Ammon's horn (tissue), 1 donor: ENCODE results near the gene SLX1A.
"Not testable (repeated sequence)": the region's sequence is repeated elsewhere in the genome, so short reads cannot be mapped to it uniquely, and the experiment has no call there.

Source experiments
- DNase-seq: peaks from one replicate; pipeline ENCODE4 v3.0.0-alpha.2; 2016; ENCODE audit warnings: low spot score

SLX1A gene

DNA sequence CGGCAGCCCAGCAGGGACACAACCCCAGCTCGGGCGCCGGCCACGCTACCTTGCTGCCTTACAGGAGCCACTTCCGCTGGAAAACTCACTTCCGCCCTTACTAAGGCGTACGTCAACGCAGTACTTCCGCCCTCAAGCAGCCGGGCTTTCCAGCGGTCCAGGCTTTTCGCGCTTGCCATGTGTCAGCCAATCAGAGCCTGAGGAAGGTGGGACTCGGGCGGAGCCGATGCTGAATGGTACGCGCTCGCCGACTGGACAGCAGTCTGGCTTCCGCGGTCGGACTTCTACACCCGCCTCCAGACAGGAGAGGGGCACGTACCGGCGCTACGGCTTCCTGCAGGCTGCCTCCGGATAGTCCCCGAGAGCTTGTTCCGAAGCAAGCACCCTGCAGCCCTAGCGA is at the start of gene SLX1A, which contains the start of gene BOLA2B:
Gene SLX1A, plus strand, starts transcription at position 261 of the 400 bp plus-strand sequence. CDS start 210 bp downstream, outside the sequence.
Gene BOLA2B, minus strand, starts transcription at position 52 of the 400 bp plus-strand sequence. CDS start 71 bp downstream, outside the sequence.
- DNase-seq, result not testable (repeated sequence)

DNA sequence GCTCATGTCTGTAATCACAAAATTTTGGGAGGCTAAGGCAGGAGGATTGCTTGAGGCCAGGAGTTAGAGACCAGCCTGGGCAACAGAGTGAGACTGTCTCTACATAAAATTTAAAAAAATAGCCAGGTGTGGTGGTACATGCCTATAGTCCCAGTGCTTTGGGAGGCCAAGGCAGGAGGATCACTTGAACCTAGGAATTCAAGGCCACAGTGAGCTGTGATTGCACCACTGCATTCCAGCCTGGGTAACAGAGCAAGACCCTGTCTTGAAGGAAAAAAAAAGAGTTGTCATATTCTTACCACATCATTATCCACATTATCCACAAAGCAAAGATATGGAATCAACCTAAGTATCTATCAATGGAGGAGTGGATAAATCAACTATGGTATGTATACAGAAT is 49.7 kb upstream of the SLX1A start:
- DNase-seq, result no peak

- DNase-seq, result no peak
Observed at GRCh38 chr16:30144917-30145316, 48.8 kb upstream of the SLX1A start.

GRCh38 chr16:30145657-30146056 is 48.0 kb upstream of the SLX1A start:
- no peak for DNase-seq

GRCh38 chr16:30147843-30148510 is 45.7 kb upstream of the SLX1A start:
- DNase-seq, result no peak

- DNase-seq, result no peak
Observed at GRCh38 chr16:30149250-30149930, 44.3 kb upstream of the SLX1A start.

- DNase-seq, result no peak
Observed at GRCh38 chr16:30151091-30151490, 42.6 kb upstream of the SLX1A start.

GRCh38 chr16:30152517-30152916 is 41.2 kb upstream of the SLX1A start:
- no peak for DNase-seq

- DNase-seq, result no peak
Observed at GRCh38 chr16:30155188-30155587, 38.5 kb upstream of the SLX1A start.

GRCh38 chr16:30157214-30157613 is 36.5 kb upstream of the SLX1A start:
- DNase-seq, result no peak

DNA sequence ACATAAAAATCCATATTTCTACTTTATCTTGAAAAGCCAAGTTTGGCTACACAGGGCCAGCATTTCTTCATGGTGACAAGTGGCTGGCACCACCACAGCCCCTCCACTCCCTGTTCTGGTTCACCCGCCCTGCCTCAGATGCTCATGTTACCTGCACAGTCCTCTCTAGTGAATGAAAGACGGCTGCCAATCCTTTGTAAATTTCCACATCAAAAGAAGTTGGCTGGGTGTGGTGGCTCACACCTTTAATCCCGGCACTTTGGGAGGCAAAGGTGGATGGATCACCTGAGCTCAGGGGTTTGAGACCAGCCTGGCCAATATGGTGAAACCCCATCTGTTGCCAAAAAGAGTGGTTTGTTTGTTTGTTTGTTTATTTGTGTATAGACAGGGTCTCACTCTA is 30.1 kb upstream of the SLX1A start:
- DNase-seq, result no peak

GRCh38 chr16:30166202-30166902 is 27.3 kb upstream of the SLX1A start:
- DNase-seq, result peak; percentile 72

GRCh38 chr16:30168746-30169145 is 24.9 kb upstream of the SLX1A start:
- not testable (repeated sequence) for DNase-seq

GRCh38 chr16:30169416-30169815 is 24.3 kb upstream of the SLX1A start:
- DNase-seq, result not testable (repeated sequence)

GRCh38 chr16:30170145-30170544 is 23.5 kb upstream of the SLX1A start:
- DNase-seq, result not testable (repeated sequence)

DNA sequence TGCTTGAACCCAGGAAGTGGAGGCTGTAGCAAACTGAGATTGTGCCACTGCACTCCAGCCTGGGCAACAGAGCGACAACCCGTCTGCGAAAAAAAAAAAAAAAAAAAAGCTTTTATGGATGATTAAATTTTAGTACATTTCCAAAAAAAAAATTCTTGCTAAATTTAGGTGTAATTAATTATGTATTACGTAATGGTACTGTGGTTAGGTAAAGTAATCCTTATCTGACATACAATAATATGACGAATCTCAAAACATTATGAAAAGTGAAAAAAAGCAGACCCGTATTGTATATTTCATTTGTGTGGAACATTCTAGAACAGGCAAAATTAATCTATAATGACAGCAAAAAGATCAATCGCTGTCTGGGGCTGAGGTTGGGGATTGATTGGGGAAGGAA is 20.6 kb upstream of the SLX1A start:
- no peak for DNase-seq

- DNase-seq, result not testable (repeated sequence)
Observed at GRCh38 chr16:30176876-30177275, 16.8 kb upstream of the SLX1A start.

DNA sequence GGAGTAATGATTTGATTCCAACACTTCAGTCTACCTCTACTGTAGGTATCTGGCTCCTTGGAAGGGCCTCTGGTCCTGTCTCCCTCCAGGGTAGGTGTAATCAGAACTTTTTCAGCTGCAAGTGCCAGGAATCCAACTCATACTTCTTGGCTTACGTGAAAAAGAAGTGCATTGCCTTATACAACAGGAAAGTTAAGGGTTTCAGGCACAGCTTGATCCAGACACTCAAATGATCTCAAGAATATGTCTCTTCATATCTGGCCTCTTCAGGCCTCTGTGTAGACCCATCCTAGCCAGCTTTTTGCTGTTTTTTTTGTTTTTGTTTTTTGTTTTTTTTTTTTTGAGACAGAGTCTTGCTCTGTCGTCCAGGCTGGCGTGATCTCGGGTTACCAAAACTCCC is 14.5 kb upstream of the SLX1A start:
- DNase-seq, result no peak

GRCh38 chr16:30179931-30180330 is 13.7 kb upstream of the SLX1A start:
- DNase-seq, result no peak

- DNase-seq, result no peak
Observed at GRCh38 chr16:30180741-30181140, 12.9 kb upstream of the SLX1A start.

DNA sequence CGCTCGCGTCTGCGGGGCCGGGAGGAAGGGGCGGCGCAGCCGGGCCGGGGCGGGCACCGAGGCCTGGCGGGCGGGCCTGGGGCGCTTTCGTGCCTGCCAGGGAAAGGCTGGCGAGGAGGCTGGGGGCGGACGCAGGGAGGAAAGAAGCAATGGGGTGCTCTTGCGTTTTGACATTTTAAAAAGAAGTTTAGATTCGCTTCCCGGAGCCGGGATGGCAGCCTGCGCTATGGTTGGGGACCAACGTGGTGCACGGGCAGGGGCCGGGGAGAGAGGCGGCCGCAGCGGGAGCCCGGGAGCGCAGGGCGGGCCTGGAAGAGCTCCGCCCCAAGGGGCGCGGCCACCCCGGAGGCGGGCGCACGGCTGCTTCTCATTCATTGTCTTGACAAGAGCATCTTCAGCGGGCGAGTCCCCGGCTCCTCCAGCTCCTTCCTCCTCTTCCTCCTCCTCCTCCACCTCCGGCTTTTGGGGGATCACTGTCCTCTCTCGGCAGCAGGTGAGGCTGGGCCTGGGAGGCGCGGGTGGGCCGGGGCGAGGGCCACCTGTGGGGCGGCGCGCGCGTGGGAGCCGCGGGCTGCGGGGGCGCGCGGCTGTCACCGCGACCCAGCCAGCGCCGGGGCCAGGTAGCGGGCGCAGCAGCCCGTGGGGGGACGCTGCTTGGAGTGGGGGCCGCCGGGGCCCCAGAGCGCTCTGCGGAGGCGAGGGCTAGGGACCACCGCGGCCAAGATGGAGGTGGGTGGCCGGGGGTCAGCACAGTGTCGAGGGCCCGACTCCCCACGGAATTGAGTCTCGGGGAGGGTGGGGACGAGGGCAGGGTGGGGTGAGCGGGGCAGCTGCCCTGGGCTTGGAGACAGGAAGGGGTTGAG is 10.2 kb upstream of the SLX1A start, which contains the start of gene CORO1A:
Gene CORO1A, plus strand, starts transcription at position 370 of the 863 bp plus-strand sequence. CDS start 1,608 bp downstream, outside the sequence.
- DNase-seq, result peak; percentile 91
